ENCODE measurements around the gene TRMT5. TPM values are rescaled to one million over a fixed set of nuclear protein-coding genes. Genes with fewer than 3 reads are reported as not detected.

TRMT5 gene
- total RNA-seq, result 10 to 100 TPM in 2 of 3 donors, 1 to 10 TPM in 1; 7.8 to 13.6 (median 10.8) TPM
- long read RNA-seq, donor 1, full-length matches to known transcripts, result 3 of 3 reads
- long read RNA-seq, donor 1, partial matches to known transcripts, result 0 of 3 reads
- long read RNA-seq, donor 1, other reads (novel, unspliced or antisense), result 0 of 3 reads
- long read RNA-seq, donor 2, full-length matches to known transcripts, result 1 of 4 reads
- long read RNA-seq, donor 2, partial matches to known transcripts, result 2 of 4 reads
- long read RNA-seq, donor 2, other reads (novel, unspliced or antisense), result 1 of 4 reads

- Histone ChIP-seq H3K4me1 (ENCODE audit: low read depth) (peaks cover 15% of the 10 kb centered on the region), H3K4me3 (peak within 1 kb of the TSS; percentile 68), H3K36me3 (ENCODE audit: low read depth) (no peaks in the 10 kb centered on the region), H3K9me3 (no peaks in the 10 kb centered on the region)
- DNase-seq, result peak; percentile 95
- intact Hi-C loops (cut with DNase I, micrococcal nuclease), result no loop called here
- TF ChIP-seq CTCF (IDR thresholded peaks at IDR 0.05), result no peak
- peak; percentile 99 for ATAC-seq
Observed at GRCh38 chr14:60980811-60981632, at the start of gene TRMT5, which contains the start of gene SLC38A6. TSS of gene TRMT5 (minus strand) at chr14:60981079. CDS start at chr14:60980973, 106 bp downstream. TSS of gene SLC38A6 (plus strand) at chr14:60981245. CDS start at chr14:60981278, 33 bp downstream.

- Histone ChIP-seq H3K36me3 (ENCODE audit: low read depth) (no peaks in the 10 kb centered on the region), H3K4me1 (ENCODE audit: low read depth) (no peaks in the 10 kb centered on the region), H3K4me3 (no peak overlapping the region), H3K9me3 (no peaks in the 10 kb centered on the region)
- ATAC-seq (no peak), DNase-seq (no peak)
- intact Hi-C loops (cut with DNase I, micrococcal nuclease), result loop anchor here in 1 of 2 donors (5.0 kb wide), 1 partner anchor 399 kb away; no protein-coding TSS in a partner anchor
- TF ChIP-seq CTCF (IDR thresholded peaks at IDR 0.05), result no peak
Observed at GRCh38 chr14:61026526-61026925, 45.6 kb upstream of the TRMT5 start.

- H3K9me3 ChIP-seq, result no peaks in the 10 kb centered on the region
- H3K4me3 ChIP-seq, result no peak overlapping the region
- TF ChIP-seq CTCF (IDR thresholded peaks at IDR 0.05), result peak; percentile 59
- ATAC-seq (peak; percentile 63), DNase-seq (peak in 2 of 3 donors; percentile 41 to 85)
- H3K36me3 ChIP-seq (ENCODE audit: low read depth), result no peaks in the 10 kb centered on the region
- no peaks in the 10 kb centered on the region for H3K4me1 ChIP-seq (ENCODE audit: low read depth)
- intact Hi-C loops (cut with DNase I, micrococcal nuclease), result loop anchor here in 1 of 2 donors (5.0 kb wide), 1 partner anchor 398 kb away; no protein-coding TSS in a partner anchor
Observed at GRCh38 chr14:61025251-61026223, 44.7 kb upstream of the TRMT5 start.

- intact Hi-C loops (cut with DNase I, micrococcal nuclease), result no loop called here
- TF ChIP-seq CTCF (IDR thresholded peaks at IDR 0.05), result no peak
- no peaks in the 10 kb centered on the region for H3K9me3 ChIP-seq
Observed at GRCh38 chr14:61019537-61019936, 38.7 kb upstream of the TRMT5 start.

GRCh38 chr14:61003571-61003970, 22.7 kb upstream of the TRMT5 start:
- no peak for TF ChIP-seq CTCF (IDR thresholded peaks at IDR 0.05)

More at GRCh38 chr14:61019537-61019936, 38.7 kb upstream of the TRMT5 start:
- DNase-seq (no peak), ATAC-seq (no peak)
- Histone ChIP-seq H3K36me3 (ENCODE audit: low read depth) (no peaks in the 10 kb centered on the region), H3K4me3 (no peak overlapping the region), H3K4me1 (ENCODE audit: low read depth) (no peaks in the 10 kb centered on the region)

More at GRCh38 chr14:61003571-61003970, 22.7 kb upstream of the TRMT5 start:
- Histone ChIP-seq H3K9me3 (no peaks in the 10 kb centered on the region), H3K36me3 (ENCODE audit: low read depth) (no peaks in the 10 kb centered on the region), H3K4me1 (ENCODE audit: low read depth) (no peaks in the 10 kb centered on the region), H3K4me3 (no peak overlapping the region)
- ATAC-seq (no peak), DNase-seq (no peak)
- intact Hi-C loops (cut with DNase I, micrococcal nuclease), result no loop called here

Measured in mucosa of descending colon (tissue), 3 donors.